ENCODE measurements around the gene FANCC. TPM values are rescaled to one million over a fixed set of nuclear protein-coding genes. Genes with fewer than 3 reads are reported as not detected.

The FANCC gene
- total RNA-seq, 6 experiments from 2014 or later: 4.7 to 7.1 (median 5.7) TPM

DNA sequence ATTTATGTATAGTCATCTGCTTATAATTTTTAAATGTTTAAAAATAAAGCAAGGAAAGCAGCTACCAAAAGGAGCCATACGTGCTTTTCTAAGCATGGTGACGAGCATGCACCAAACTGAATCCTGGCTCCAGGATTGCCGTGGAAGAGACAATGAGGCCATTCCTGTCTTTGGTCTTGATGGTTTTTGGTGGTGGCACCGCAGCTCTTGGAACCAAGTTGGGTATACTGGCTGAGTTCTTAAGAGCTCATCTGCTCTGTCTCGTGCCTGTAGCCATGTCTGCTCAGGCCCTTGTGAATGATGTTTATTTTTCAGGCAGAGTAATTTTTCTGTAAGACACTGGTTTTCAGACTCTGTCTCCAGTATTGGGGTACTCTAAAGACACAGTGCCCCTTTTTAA lies 246.1 kb downstream of the FANCC start:
- Mint-ChIP-seq H3K27ac (no peak overlapping the region), H3K27me3 (ENCODE audit: insufficient read depth) (peaks cover 3% of the 10 kb centered on the region), H3K4me3 (no peak overlapping the region), H3K36me3 (ENCODE audit: low read depth) (peaks cover 40% of the 10 kb centered on the region), H3K9me3 (no peaks in the 10 kb centered on the region), H3K4me1 (ENCODE audit: low read depth) (peaks cover 41% of the 10 kb centered on the region)
- TF ChIP-seq CTCF (IDR thresholded peaks at IDR 0.05): no peak
- no peak for DNase-seq

DNA sequence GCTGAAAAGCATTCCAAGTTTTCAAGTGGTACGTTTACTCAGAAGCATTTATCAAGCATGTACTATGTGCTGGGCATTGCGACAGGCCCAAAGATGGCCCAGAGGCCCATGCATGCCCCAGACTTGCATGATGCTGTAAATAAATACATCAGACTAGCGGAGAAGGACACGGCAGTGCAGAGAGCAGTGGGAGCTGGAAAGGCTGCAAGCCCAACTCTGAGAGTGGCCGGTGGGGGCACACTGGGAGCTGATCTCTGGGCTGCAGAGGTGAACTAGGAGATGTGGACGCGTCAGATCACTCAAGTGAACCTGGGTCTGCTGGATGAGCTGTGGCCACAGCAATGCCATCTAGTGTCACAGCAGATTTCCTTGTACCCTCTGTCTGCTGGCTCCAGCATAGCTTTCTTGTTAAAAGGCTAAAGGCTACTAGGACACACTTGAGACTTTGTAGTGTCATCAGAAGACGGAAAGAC lies 246.9 kb downstream of the FANCC start:
- Mint-ChIP-seq H3K27ac (peak overlapping the region; percentile 6; the same call in 1 of the 2 replicates), H3K9me3 (no peaks in the 10 kb centered on the region), H3K4me3 (no peak overlapping the region), H3K36me3 (ENCODE audit: low read depth) (peaks cover 40% of the 10 kb centered on the region), H3K27me3 (ENCODE audit: insufficient read depth) (peaks cover 3% of the 10 kb centered on the region; the same call in 1 of the 2 replicates), H3K4me1 (ENCODE audit: low read depth) (peaks cover 49% of the 10 kb centered on the region)
- no peak for DNase-seq
- TF ChIP-seq CTCF (IDR thresholded peaks at IDR 0.05): no peak

GRCh38 chr9:95067897-95068296 lies 249.6 kb downstream of the FANCC start:
- H3K27ac Mint-ChIP-seq: peak overlapping the region; percentile 17; the same call in 1 of the 2 replicates
- TF ChIP-seq CTCF (IDR thresholded peaks at IDR 0.05): no peak
- H3K36me3 Mint-ChIP-seq (ENCODE audit: low read depth): peaks cover 51% of the 10 kb centered on the region
- no peaks in the 10 kb centered on the region for H3K9me3 Mint-ChIP-seq
- no peak for DNase-seq
- H3K4me1 Mint-ChIP-seq (ENCODE audit: low read depth): peaks cover 65% of the 10 kb centered on the region
- no peak overlapping the region for H3K4me3 Mint-ChIP-seq
- peaks cover 5% of the 10 kb centered on the region for H3K27me3 Mint-ChIP-seq (ENCODE audit: insufficient read depth)

- peaks cover 5% of the 10 kb centered on the region for H3K27me3 Mint-ChIP-seq (ENCODE audit: insufficient read depth)
- peak overlapping the region; percentile 53 for H3K27ac Mint-ChIP-seq
- peaks cover 64% of the 10 kb centered on the region for H3K4me1 Mint-ChIP-seq (ENCODE audit: low read depth)
- H3K4me3 Mint-ChIP-seq: no peak overlapping the region
- peaks cover 56% of the 10 kb centered on the region for H3K36me3 Mint-ChIP-seq (ENCODE audit: low read depth)
- no peak for TF ChIP-seq CTCF (IDR thresholded peaks at IDR 0.05)
- no peak for DNase-seq
- no peaks in the 10 kb centered on the region for H3K9me3 Mint-ChIP-seq
Measured at GRCh38 chr9:95067057-95067456, 250.5 kb downstream of the FANCC start.

- no peaks in the 10 kb centered on the region for H3K9me3 Mint-ChIP-seq
- peaks cover 67% of the 10 kb centered on the region for H3K4me1 Mint-ChIP-seq (ENCODE audit: low read depth)
- H3K27ac Mint-ChIP-seq: 0 out of 2 replicates have a peak overlapping the region, but pooled peaks have one; percentile 42
- H3K36me3 Mint-ChIP-seq (ENCODE audit: low read depth): peaks cover 54% of the 10 kb centered on the region
- no peak for DNase-seq
- H3K27me3 Mint-ChIP-seq (ENCODE audit: insufficient read depth): peaks cover 5% of the 10 kb centered on the region
- TF ChIP-seq CTCF (IDR thresholded peaks at IDR 0.05): no peak
- no peak overlapping the region for H3K4me3 Mint-ChIP-seq
Measured at GRCh38 chr9:95065224-95065623, 252.3 kb downstream of the FANCC start.

GRCh38 chr9:95063300-95063699 lies 254.2 kb downstream of the FANCC start:
- Mint-ChIP-seq H3K27ac (peak overlapping the region; percentile 65), H3K4me3 (no peak overlapping the region), H3K4me1 (ENCODE audit: low read depth) (peaks cover 76% of the 10 kb centered on the region), H3K27me3 (ENCODE audit: insufficient read depth) (peaks cover 8% of the 10 kb centered on the region), H3K9me3 (no peaks in the 10 kb centered on the region), H3K36me3 (ENCODE audit: low read depth) (peaks cover 51% of the 10 kb centered on the region)
- no peak for TF ChIP-seq CTCF (IDR thresholded peaks at IDR 0.05)
- no peak for DNase-seq

All from HFFc6 (cell line).